HFFc6 (cell line): ENCODE measurements around the gene ATP4B. TPM values are rescaled to one million over a fixed set of nuclear protein-coding genes. Genes with fewer than 3 reads are reported as not detected.

ENCODE experiments used
- DNase-seq: peaks from one replicate; pipeline ENCODE4 v3.0.0-alpha.2; 2018
- H3K27ac Mint-ChIP-seq: 2 replicates; pipeline ENCODE4 v1.8.0; 2020; ENCODE audit warnings: mild to moderate bottlenecking, mixed read lengths
- H3K27me3 Mint-ChIP-seq: 2 replicates; pipeline ENCODE4 v1.8.0; 2021; ENCODE audit warnings: mild to moderate bottlenecking, moderate library complexity, mixed read lengths; ENCODE audit not compliant: insufficient read depth
- H3K36me3 Mint-ChIP-seq: 2 replicates; pipeline ENCODE4 v1.8.0; 2021; ENCODE audit warnings: low read depth, mixed read lengths
- H3K4me1 Mint-ChIP-seq: 2 replicates; pipeline ENCODE4 v1.8.0; 2020; ENCODE audit warnings: low read depth, mixed read lengths
- H3K4me3 Mint-ChIP-seq: 2 replicates; pipeline ENCODE4 v1.8.0; 2020; ENCODE audit warnings: mild to moderate bottlenecking, moderate library complexity, mixed read lengths
- H3K9me3 Mint-ChIP-seq: 2 replicates; pipeline ENCODE4 v1.8.0; 2020; ENCODE audit warnings: mild to moderate bottlenecking, mixed read lengths
- total RNA-seq, 6 experiments: library from RNA; stranded (reverse); fragmentation: NEBNext Ultra II Directional; extraction: Animal tissue kit (Norgen Biotek cat#: 25700); gene quantifications; 2 replicates in 1 of 6; 3 replicates in 5 of 6; pipeline ENCODE4 v1.2.3, GENCODE V29; 2021
- TF ChIP-seq, protein P1 (sequence below): fragments of 200-600 bp; sonication (generic); IDR thresholded peaks from 2 replicates; pipeline ENCODE4 v1.5.0; 2021; ENCODE audit warnings: antibody characterized with exemption, mild to moderate bottlenecking

The ATP4B gene
- total RNA-seq, 6 experiments from 2014 or later, result not detected

GRCh38 chr13:113620036-113620796, 37.8 kb downstream of the ATP4B start:
- Mint-ChIP-seq H3K9me3 (no peaks in the 10 kb centered on the region), H3K4me1 (peaks cover 14% of the 10 kb centered on the region; the same call in 1 of the 2 replicates), H3K27me3 (peaks cover 9% of the 10 kb centered on the region; the same call in 1 of the 2 replicates), H3K36me3 (peaks cover 18% of the 10 kb centered on the region), H3K4me3 (no peak overlapping the region), H3K27ac (no peak overlapping the region)
- DNase-seq, result no peak
- TF ChIP-seq, protein P1, sequence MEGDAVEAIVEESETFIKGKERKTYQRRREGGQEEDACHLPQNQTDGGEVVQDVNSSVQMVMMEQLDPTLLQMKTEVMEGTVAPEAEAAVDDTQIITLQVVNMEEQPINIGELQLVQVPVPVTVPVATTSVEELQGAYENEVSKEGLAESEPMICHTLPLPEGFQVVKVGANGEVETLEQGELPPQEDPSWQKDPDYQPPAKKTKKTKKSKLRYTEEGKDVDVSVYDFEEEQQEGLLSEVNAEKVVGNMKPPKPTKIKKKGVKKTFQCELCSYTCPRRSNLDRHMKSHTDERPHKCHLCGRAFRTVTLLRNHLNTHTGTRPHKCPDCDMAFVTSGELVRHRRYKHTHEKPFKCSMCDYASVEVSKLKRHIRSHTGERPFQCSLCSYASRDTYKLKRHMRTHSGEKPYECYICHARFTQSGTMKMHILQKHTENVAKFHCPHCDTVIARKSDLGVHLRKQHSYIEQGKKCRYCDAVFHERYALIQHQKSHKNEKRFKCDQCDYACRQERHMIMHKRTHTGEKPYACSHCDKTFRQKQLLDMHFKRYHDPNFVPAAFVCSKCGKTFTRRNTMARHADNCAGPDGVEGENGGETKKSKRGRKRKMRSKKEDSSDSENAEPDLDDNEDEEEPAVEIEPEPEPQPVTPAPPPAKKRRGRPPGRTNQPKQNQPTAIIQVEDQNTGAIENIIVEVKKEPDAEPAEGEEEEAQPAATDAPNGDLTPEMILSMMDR, result no peak

GRCh38 chr13:113618455-113618854, 39.5 kb downstream of the ATP4B start:
- DNase-seq, result no peak
- Mint-ChIP-seq H3K4me3 (no peak overlapping the region), H3K9me3 (no peaks in the 10 kb centered on the region), H3K27ac (no peak overlapping the region), H3K4me1 (peaks cover 14% of the 10 kb centered on the region; the same call in 1 of the 2 replicates), H3K27me3 (no peaks in the 10 kb centered on the region), H3K36me3 (peaks cover 9% of the 10 kb centered on the region)
- TF ChIP-seq, protein P1, result no peak

GRCh38 chr13:113617961-113618360, 40.0 kb downstream of the ATP4B start:
- TF ChIP-seq, protein P1, result no peak
- DNase-seq, result no peak
- no peaks in the 10 kb centered on the region for H3K9me3 Mint-ChIP-seq
- peak overlapping the region; percentile 40; the same call in 1 of the 2 replicates for H3K27ac Mint-ChIP-seq
- H3K4me3 Mint-ChIP-seq, result no peak overlapping the region
- H3K36me3 Mint-ChIP-seq, result peaks cover 9% of the 10 kb centered on the region
- no peaks in the 10 kb centered on the region for H3K27me3 Mint-ChIP-seq
- peaks cover 14% of the 10 kb centered on the region; the same call in 1 of the 2 replicates for H3K4me1 Mint-ChIP-seq

- H3K27ac Mint-ChIP-seq, result no peak overlapping the region
- TF ChIP-seq, protein P1, result no peak
- H3K4me3 Mint-ChIP-seq, result no peak overlapping the region
- H3K36me3 Mint-ChIP-seq, result peaks cover 15% of the 10 kb centered on the region
- DNase-seq, result no peak
- H3K4me1 Mint-ChIP-seq, result peaks cover 14% of the 10 kb centered on the region; the same call in 1 of the 2 replicates
- H3K9me3 Mint-ChIP-seq, result no peaks in the 10 kb centered on the region
- no peaks in the 10 kb centered on the region for H3K27me3 Mint-ChIP-seq
These were observed 40.8 kb downstream of the ATP4B start for GRCh38 chr13:113616991-113617749.

GRCh38 chr13:113616281-113616906, 41.6 kb downstream of the ATP4B start:
- Mint-ChIP-seq H3K9me3 (no peaks in the 10 kb centered on the region), H3K36me3 (peaks cover 21% of the 10 kb centered on the region; the same call in 1 of the 2 replicates), H3K27ac (no peak overlapping the region; the same call in 1 of the 2 replicates), H3K4me1 (peaks cover 14% of the 10 kb centered on the region; the same call in 1 of the 2 replicates), H3K27me3 (no peaks in the 10 kb centered on the region), H3K4me3 (no peak overlapping the region)
- DNase-seq, result no peak
- TF ChIP-seq, protein P1, result no peak
